CD4-positive, alpha-beta T cell (primary cell): ENCODE data around the gene FBLN1. TPM values are rescaled to one million over a fixed set of nuclear protein-coding genes. Genes with fewer than 3 reads are reported as not detected.

ENCODE experiments used
- ATAC-seq: fragments of 200-7000 bp; cut with Tn5 transposase; one replicate; pipeline ENCODE4 v1.10.0; 2022; ENCODE audit warnings: mild to moderate bottlenecking; ENCODE audit not compliant: poor library complexity
- CTCF ChIA-PET: fragments of 350-600 bp; sonication (Branson Sonifier 250); formaldehyde crosslinking; loops from one replicate; lab custom pipeline; 2021; ENCODE audit warnings: antibody characterized with exemption, inconsistent platforms; lab: Charles Lee
- POLR2A ChIA-PET: fragments of 350-600 bp; sonication (Branson Sonifier 250); formaldehyde crosslinking; loops from one replicate; lab custom pipeline; 2021; ENCODE audit warnings: antibody characterized with exemption, inconsistent platforms; lab: Charles Lee
- DNase-seq, 14 experiments: peaks; one replicate each; pipeline ENCODE4 v3.0.0-alpha.2; 2013 to 2020; ENCODE audit warnings: mixed read lengths in 2 of 14
- H3K27ac ChIP-seq, 2 donors: one replicate each; pipeline versions ENCODE4 v1.5.1 to v1.7.0; 2013; ENCODE audit warnings: low read length in 2 of 2, low read depth in 1 of 2, mild to moderate bottlenecking in 1 of 2
- H3K27me3 ChIP-seq, 2 experiments: 1 replicate in 1 of 2; 2 replicates in 1 of 2; pipeline versions ENCODE4 v1.6.1 to v1.7.0; 2013; ENCODE audit warnings: low read length in 2 of 2, control low read depth in 1 of 2, mild to moderate bottlenecking in 1 of 2, moderate library complexity in 1 of 2; ENCODE audit not compliant: insufficient read depth in 2 of 2, control insufficient read depth in 1 of 2
- H3K36me3 ChIP-seq: one replicate; pipeline ENCODE4 v1.6.1; 2013; ENCODE audit warnings: low read length, control low read depth; ENCODE audit not compliant: insufficient read depth
- H3K4me1 ChIP-seq: one replicate; pipeline ENCODE4 v1.6.1; 2013; ENCODE audit warnings: low read length, control low read depth; ENCODE audit not compliant: insufficient read depth
- H3K4me3 ChIP-seq: one replicate; pipeline ENCODE4 v1.5.1; 2013; ENCODE audit warnings: mild to moderate bottlenecking, low read length, moderate library complexity
- H3K9me3 ChIP-seq, 2 experiments: 1 replicate in 1 of 2; 2 replicates in 1 of 2; pipeline versions ENCODE4 v1.6.1 to v1.7.0; 2013; ENCODE audit warnings: low read length in 2 of 2, mild to moderate bottlenecking in 2 of 2, control low read depth in 1 of 2, moderate library complexity in 1 of 2; ENCODE audit not compliant: control insufficient read depth in 1 of 2, insufficient read depth in 1 of 2
- H3K27ac Mint-ChIP-seq: one replicate; pipeline ENCODE4 v1.8.0; 2020; ENCODE audit warnings: mixed read lengths
- H3K27me3 Mint-ChIP-seq: one replicate; pipeline ENCODE4 v1.8.0; 2021; ENCODE audit warnings: mixed read lengths
- H3K36me3 Mint-ChIP-seq: one replicate; pipeline ENCODE4 v1.8.0; 2021; ENCODE audit warnings: low read depth, mixed read lengths
- H3K4me1 Mint-ChIP-seq: one replicate; pipeline ENCODE4 v1.8.0; 2021; ENCODE audit warnings: low read depth, mixed read lengths
- H3K4me3 Mint-ChIP-seq: one replicate; pipeline ENCODE4 v1.8.0; 2020; ENCODE audit warnings: mild to moderate bottlenecking, mixed read lengths
- H3K9me3 Mint-ChIP-seq: one replicate; pipeline ENCODE4 v1.8.0; 2020; ENCODE audit warnings: mixed read lengths
- CTCF ChIP-seq: fragments of 200-600 bp; IDR thresholded peaks from one replicate; pipeline ENCODE4 v1.8.0; 2022; ENCODE audit warnings: antibody characterized with exemption, mild to moderate bottlenecking
- intact Hi-C, 2 experiments: fragments of 100-400 bp; cut with DNase I in 1 of 2; cut with micrococcal nuclease in 1 of 2; formaldehyde crosslinking; loops; one replicate each; pipeline versions ENCODE4 v1.15.1 to v1.9.0; 2023 to 2025; cut with DNase I, micrococcal nuclease
- total RNA-seq, 174 experiments: library from RNA in 2 of 174; stranded (reverse) in 2 of 174; gene quantifications; one replicate each; pipeline ENCODE4 v1.2.3 and lab custom pipeline; 2021 to 2026

FBLN1 gene
- total RNA-seq, 2 experiments from 2014 or later: not detected

- POLR2A ChIA-PET: no interaction called here
- DNase-seq: no peak
- no peak for TF ChIP-seq CTCF
Measured at GRCh38 chr22:45650721-45651120, 148.0 kb downstream of the FBLN1 start.

More at GRCh38 chr22:45650721-45651120, 148.0 kb downstream of the FBLN1 start:
- no peaks in the 10 kb centered on the region for H3K9me3 ChIP-seq
- no peak overlapping the region for H3K4me3 ChIP-seq
- Mint-ChIP-seq H3K9me3 (no peaks in the 10 kb centered on the region), H3K36me3 (no peaks in the 10 kb centered on the region), H3K4me3 (no peak overlapping the region), H3K27ac (no peak overlapping the region), H3K27me3 (peaks cover 50% of the 10 kb centered on the region), H3K4me1 (no peaks in the 10 kb centered on the region)
- H3K4me1 ChIP-seq: peaks cover 4% of the 10 kb centered on the region
- H3K27ac ChIP-seq: no peak overlapping the region
- intact Hi-C loops: no loop called here
- H3K27me3 ChIP-seq: peaks cover 0 to 4% of the 10 kb centered on the region in 2 experiments
- no peak for ATAC-seq
- CTCF ChIA-PET: no interaction called here
- no peaks in the 10 kb centered on the region for H3K36me3 ChIP-seq

Other genes with a start within 250 kb of the FBLN1 start
- not detected for gene UPK3A, start 217.9 kb upstream of the FBLN1 start, total RNA-seq
- 100 to 1,000 TPM; 159 to 161 TPM for gene FAM118A, start 192.9 kb upstream of the FBLN1 start, total RNA-seq
- not detected for gene SMC1B, start 89.3 kb upstream of the FBLN1 start, total RNA-seq
- under 1 TPM in 1 of 2 experiments, not detected in 1; 0.41 TPM for gene RIBC2, start 89.2 kb upstream of the FBLN1 start, total RNA-seq
- gene ATXN10, start 169.0 kb downstream of the FBLN1 start, total RNA-seq: 10 to 100 TPM; 43.8 to 48.0 TPM